Tibial nerve (tissue), 4 donors: ENCODE measurements around the gene APOA1.

Source experiments
- EP300 ChIP-seq, 2 donors: sonication (generic); formaldehyde crosslinking; IDR thresholded peaks; one replicate each; pipeline ENCODE4 v1.6.1; 2017; ENCODE audit warnings: antibody characterized with exemption in 2 of 2, mild to moderate bottlenecking in 1 of 2
- POLR2A ChIP-seq, 2 donors: fragments of 450-650 bp; IDR thresholded peaks; one replicate each; pipeline ENCODE4 v1.6.1; 2017; ENCODE audit warnings: antibody characterized with exemption in 2 of 2, mild to moderate bottlenecking in 2 of 2, moderate library complexity in 2 of 2
- TF ChIP-seq, protein P1 (sequence below), 5 experiments: fragments of 200-600 bp in 3 of 5; fragments of 450-650 bp in 2 of 5; sonication (generic) in 3 of 5; IDR thresholded peaks; one replicate each; pipeline ENCODE4 v1.5.1; 2016 to 2019; ENCODE audit warnings: antibody characterized with exemption in 5 of 5, mild to moderate bottlenecking in 3 of 5, moderate library complexity in 2 of 5

DNA sequence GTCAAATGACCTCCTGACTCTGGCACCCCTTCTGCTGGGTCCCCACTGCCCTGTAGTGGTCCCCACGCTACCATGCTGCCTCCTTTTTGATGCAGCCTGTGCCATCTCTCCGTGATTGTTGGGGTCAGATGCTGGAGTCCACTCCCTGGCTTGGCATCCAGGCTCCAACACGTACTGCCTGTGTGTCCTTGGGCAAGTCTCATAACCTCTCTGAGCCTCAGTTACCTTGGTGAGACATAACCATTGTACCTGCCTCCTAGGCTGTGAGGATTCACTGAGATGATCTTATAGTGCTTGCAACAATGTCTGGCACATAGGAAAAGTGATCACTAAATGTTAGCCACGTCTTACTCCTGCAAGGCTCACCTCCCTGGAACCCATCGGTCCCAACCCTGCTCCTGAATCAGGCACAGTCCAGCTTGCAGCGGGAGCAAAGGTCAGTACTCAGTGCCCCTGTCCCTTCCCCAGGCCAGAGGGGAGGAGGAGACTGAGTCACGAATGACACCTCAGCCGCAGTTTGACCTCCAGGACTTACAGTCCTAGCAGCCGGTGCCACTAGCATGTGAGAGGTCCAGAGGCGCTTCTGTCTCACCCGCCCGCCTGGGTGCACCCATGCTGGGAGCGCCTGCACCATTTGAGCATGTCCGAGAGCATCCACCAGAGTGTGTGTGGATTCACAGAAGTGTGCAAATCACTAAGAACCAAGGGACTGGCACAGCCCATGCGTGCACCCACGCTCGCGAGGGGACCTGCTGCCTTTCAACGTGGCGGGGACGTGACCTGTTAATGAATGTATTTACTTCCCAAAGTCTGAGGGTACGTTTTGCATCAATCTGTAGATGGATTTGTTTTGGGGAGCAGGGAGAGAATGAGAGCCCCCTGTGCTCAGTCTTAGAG, 11.3 kb downstream of the APOA1 start:
- TF ChIP-seq, protein P1, sequence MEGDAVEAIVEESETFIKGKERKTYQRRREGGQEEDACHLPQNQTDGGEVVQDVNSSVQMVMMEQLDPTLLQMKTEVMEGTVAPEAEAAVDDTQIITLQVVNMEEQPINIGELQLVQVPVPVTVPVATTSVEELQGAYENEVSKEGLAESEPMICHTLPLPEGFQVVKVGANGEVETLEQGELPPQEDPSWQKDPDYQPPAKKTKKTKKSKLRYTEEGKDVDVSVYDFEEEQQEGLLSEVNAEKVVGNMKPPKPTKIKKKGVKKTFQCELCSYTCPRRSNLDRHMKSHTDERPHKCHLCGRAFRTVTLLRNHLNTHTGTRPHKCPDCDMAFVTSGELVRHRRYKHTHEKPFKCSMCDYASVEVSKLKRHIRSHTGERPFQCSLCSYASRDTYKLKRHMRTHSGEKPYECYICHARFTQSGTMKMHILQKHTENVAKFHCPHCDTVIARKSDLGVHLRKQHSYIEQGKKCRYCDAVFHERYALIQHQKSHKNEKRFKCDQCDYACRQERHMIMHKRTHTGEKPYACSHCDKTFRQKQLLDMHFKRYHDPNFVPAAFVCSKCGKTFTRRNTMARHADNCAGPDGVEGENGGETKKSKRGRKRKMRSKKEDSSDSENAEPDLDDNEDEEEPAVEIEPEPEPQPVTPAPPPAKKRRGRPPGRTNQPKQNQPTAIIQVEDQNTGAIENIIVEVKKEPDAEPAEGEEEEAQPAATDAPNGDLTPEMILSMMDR (IDR thresholded peaks at IDR 0.05): no peak
- TF ChIP-seq EP300 (IDR thresholded peaks at IDR 0.05) (no peak), POLR2A (IDR thresholded peaks at IDR 0.05) (no peak)
